ENCODE measurements around the gene UQCC5.
"Not testable (repeated sequence)": the region's sequence is repeated elsewhere in the genome, so short reads cannot be mapped to it uniquely, and the experiment has no call there.

The UQCC5 gene

DNA sequence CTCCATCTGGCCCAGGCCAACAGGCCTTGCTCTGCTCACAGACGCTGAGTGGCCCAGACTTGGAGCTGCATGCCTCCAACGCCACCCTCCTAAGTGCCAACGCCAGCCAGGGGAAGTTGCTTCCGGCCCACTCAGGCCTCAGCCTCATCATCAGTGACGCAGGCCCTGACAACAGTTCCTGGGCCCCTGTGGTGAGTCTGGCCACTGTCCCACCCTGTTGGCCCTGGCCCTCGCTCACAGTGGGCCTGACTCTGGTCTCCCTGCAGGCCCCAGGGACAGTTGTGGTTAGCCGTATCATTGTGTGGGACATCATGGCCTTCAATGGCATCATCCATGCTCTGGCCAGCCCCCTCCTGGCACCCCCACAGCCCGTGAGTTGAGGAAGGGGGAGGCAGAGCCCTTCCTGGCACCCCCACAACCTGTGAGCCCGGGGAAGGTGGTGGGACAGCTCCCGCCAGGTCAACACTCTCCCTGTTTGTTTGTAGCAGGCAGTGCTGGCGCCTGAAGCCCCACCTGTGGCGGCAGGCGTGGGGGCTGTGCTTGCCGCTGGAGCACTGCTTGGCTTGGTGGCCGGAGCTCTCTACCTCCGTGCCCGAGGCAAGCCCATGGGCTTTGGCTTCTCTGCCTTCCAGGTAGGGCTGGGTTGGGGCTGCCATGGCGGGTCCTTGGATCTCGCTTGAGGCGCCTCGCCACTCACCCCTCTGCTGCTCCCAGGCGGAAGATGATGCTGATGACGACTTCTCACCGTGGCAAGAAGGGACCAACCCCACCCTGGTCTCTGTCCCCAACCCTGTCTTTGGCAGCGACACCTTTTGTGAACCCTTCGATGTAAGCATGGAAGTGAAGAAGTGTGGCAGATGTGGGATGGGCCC, 12.8 kb upstream of the UQCC5 start:
- no peaks in the 10 kb centered on the region for H3K4me1 ChIP-seq (ENCODE audit: control insufficient read depth in 1 of 2, insufficient read depth in 1 of 2, low read depth in 1 of 2, low read length in 1 of 2)
- H3K36me3 ChIP-seq: no peaks in the 10 kb centered on the region
- no peaks in the 10 kb centered on the region for H3K27me3 ChIP-seq
- no peaks in the 10 kb centered on the region for H3K9me3 ChIP-seq
- no peak overlapping the region for H3K27ac ChIP-seq
- H3K4me3 ChIP-seq (ENCODE audit: low read depth in 1 of 2, low read length in 1 of 2): no peak overlapping the region
- TF ChIP-seq, protein P1, sequence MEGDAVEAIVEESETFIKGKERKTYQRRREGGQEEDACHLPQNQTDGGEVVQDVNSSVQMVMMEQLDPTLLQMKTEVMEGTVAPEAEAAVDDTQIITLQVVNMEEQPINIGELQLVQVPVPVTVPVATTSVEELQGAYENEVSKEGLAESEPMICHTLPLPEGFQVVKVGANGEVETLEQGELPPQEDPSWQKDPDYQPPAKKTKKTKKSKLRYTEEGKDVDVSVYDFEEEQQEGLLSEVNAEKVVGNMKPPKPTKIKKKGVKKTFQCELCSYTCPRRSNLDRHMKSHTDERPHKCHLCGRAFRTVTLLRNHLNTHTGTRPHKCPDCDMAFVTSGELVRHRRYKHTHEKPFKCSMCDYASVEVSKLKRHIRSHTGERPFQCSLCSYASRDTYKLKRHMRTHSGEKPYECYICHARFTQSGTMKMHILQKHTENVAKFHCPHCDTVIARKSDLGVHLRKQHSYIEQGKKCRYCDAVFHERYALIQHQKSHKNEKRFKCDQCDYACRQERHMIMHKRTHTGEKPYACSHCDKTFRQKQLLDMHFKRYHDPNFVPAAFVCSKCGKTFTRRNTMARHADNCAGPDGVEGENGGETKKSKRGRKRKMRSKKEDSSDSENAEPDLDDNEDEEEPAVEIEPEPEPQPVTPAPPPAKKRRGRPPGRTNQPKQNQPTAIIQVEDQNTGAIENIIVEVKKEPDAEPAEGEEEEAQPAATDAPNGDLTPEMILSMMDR (IDR thresholded peaks at IDR 0.05): no peak

DNA sequence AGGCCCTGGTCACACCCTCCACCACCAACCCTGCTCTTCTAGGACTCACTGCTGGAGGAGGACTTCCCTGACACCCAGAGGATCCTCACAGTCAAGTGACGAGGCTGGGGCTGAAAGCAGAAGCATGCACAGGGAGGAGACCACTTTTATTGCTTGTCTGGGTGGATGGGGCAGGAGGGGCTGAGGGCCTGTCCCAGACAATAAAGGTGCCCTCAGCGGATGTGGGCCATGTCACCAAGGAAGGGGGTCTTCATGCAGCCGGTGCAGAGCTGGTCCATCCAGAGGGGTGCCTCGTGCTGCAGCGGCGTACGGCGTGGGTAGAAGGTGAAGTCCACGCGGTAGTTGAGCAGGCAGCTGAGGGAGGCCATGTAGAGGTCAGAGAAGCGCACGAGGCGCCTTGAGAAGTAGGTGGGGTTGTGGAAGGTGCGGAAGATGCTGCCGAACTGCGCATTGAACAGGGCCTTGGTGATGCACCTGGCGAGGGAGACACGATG, 12.1 kb upstream of the UQCC5 start:
- TF ChIP-seq, protein P1 (IDR thresholded peaks at IDR 0.05): no peak
- H3K9me3 ChIP-seq: no peaks in the 10 kb centered on the region
- no peak overlapping the region for H3K27ac ChIP-seq
- H3K27me3 ChIP-seq: no peaks in the 10 kb centered on the region
- no peaks in the 10 kb centered on the region for H3K4me1 ChIP-seq (ENCODE audit: control insufficient read depth in 1 of 2, insufficient read depth in 1 of 2, low read depth in 1 of 2, low read length in 1 of 2)
- H3K4me3 ChIP-seq (ENCODE audit: low read depth in 1 of 2, low read length in 1 of 2): no peak overlapping the region
- H3K36me3 ChIP-seq: no peaks in the 10 kb centered on the region

DNA sequence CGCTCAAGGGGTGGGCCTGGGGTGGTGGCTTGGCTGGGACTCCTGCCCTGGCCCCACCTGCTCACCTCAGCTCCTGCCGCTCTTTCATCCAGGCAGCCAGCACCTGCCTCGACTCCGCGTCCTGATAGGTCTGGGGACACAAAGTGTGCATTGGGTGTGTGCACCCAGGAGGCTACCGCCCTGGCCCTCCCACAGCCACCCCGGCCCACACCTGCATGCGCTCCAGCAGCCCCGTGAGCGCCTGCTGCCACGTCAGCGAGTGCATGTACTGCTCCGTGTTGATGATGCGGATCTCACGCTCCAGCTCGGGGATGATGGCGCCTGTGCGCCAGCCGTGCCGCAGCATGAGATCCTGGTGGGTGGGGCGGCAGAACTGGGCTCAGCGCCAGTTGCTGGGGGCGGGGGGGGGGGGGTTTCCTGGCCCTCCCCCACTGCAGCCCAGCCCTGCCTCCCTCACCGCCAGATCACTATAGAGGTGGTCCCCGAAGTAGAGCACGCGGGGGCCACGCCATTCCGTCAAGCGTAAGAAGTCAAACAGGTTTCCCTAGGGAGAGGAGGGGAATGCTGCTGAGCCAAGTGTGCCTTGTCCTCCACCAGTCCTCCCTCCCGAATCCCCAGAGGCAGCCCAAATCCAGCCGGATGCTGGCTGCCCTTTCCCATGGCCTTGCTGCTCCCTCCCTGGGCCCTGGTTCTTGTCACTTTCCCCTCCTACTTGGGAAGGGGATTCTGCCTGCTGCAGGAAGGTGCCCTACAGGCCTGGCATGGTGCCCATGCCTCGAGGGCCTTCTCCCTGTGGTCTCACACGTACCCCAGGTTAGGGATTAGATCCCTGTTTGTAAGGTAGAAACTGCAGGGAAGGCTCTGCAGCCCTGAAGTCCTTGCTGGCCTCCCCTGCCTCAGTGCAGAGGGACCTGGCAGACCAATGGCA, 11.4 kb upstream of the UQCC5 start:
- H3K27ac ChIP-seq: no peak overlapping the region

DNA sequence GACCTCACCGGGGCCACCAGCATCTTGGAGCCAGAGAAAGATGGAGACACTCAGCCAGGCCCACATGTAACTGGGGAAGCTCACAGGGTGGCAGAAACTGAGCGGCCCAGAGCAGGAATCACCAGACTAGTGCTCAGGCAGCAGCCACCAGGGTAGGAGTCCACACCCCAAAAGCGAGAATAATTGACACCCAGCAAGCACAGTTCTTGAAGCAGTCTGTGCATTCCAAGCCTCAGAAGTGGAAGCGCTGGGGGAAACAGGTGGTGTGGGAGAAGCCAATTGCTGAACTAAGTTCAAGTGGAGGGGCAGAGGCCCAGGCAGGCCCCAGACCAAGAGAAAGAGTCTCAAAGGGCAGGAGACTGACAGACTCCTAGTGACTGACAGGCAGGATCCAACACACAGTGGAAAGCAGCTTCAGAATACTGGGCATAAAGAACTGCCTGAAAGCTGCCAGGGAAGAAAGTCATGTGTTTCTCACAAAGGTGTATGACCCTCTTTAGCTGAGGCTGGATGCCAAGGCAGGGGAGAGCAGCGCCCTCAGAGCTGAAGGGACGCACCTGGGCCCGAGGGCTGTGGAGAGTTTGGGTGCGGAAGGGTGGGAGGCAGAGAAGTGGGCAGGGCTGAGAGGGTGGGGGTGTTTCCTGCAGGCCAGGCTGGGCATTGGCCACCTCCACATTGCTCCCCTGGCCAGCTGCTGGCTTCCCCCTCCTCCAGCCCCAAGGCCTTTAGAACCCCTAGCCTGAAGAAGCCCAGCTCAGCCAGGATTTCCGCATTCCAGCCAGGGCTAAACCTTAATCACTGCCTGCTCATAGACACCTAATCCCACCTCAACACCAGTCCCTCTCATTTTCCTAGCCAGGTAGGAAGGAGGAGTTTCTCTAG, 10.5 kb upstream of the UQCC5 start:
- Histone ChIP-seq H3K4me3 (ENCODE audit: low read depth in 1 of 2, low read length in 1 of 2) (no peak overlapping the region), H3K27me3 (peaks cover 8% of the 10 kb centered on the region), H3K4me1 (ENCODE audit: control insufficient read depth in 1 of 2, insufficient read depth in 1 of 2, low read depth in 1 of 2, low read length in 1 of 2) (no peaks in the 10 kb centered on the region), H3K36me3 (no peaks in the 10 kb centered on the region), H3K9me3 (no peaks in the 10 kb centered on the region), H3K27ac (no peak overlapping the region)
- TF ChIP-seq, protein P1 (IDR thresholded peaks at IDR 0.05): no peak

More for the DNA sequence above, 11.4 kb upstream of the UQCC5 start:
- Histone ChIP-seq H3K36me3 (no peaks in the 10 kb centered on the region), H3K9me3 (no peaks in the 10 kb centered on the region), H3K27me3 (peaks cover 4% of the 10 kb centered on the region), H3K4me1 (ENCODE audit: control insufficient read depth in 1 of 2, insufficient read depth in 1 of 2, low read depth in 1 of 2, low read length in 1 of 2) (no peaks in the 10 kb centered on the region), H3K4me3 (ENCODE audit: low read depth in 1 of 2, low read length in 1 of 2) (no peak overlapping the region)
- TF ChIP-seq, protein P1 (IDR thresholded peaks at IDR 0.05): no peak

DNA sequence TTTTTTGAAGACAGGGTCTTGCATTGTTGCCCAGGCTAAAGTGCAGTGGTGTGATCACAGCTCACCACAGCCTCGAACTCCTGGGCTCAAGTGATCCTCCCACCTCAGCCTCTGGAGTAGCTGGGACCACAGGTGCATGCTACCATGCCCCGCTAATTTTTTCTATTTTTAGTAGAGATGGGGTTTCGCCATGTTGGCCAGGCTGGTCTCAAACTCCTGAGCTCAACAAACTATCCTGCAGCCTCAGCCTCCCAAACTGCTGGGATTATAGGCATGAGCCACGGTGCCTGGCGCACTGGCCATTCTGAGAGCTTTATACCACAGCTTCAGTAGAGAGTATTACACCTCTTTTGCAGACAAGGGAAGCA, 9.8 kb upstream of the UQCC5 start:
- H3K27ac ChIP-seq; H3K4me3 ChIP-seq (ENCODE audit: low read depth in 1 of 2, low read length in 1 of 2); H3K36me3 ChIP-seq; H3K9me3 ChIP-seq; H3K4me1 ChIP-seq (ENCODE audit: control insufficient read depth in 1 of 2, insufficient read depth in 1 of 2, low read depth in 1 of 2, low read length in 1 of 2): not testable (repeated sequence)
- peaks cover 15% of the 10 kb centered on the region for H3K27me3 ChIP-seq
